ENCODE results near the gene RGL3. TPM values are rescaled to one million over a fixed set of nuclear protein-coding genes. Genes with fewer than 3 reads are reported as not detected.

The RGL3 gene
- total and polyA plus RNA-seq, 4 donors = 2.4 to 19.8 (median 7.8) TPM

GRCh38 chr19:11435057-11435832 is 16.1 kb upstream of the RGL3 start, which contains the start of the genes ODAD3 and PRKCSH:
Gene ODAD3 (minus strand): TSS chr19:11435121. CDS start chr19:11435016, 105 bp downstream.
Gene PRKCSH (plus strand): TSS chr19:11435635. CDS start chr19:11436118, 483 bp downstream.
- Histone ChIP-seq H3K27ac (ENCODE audit: low read depth in 1 of 2, low read length in 2 of 2) (peak within 1 kb of the TSS; percentile 63 to 75), H3K27me3 (ENCODE audit: control insufficient read depth in 4 of 4, insufficient read depth in 4 of 4, low read length in 3 of 4) (no peaks in the 10 kb centered on the region), H3K4me3 (ENCODE audit: low read depth in 1 of 3, low read length in 3 of 3) (peak within 1 kb of the TSS; percentile 77 to 93 (median 82)), H3K36me3 (ENCODE audit: control insufficient read depth in 4 of 4, insufficient read depth in 3 of 4, low read depth in 1 of 4, low read length in 3 of 4) (peaks cover 0 to 9% (median 5%) of the 10 kb centered on the region in 4 donors), H3K9me3 (ENCODE audit: control insufficient read depth in 4 of 4, low read length in 3 of 4) (no peaks in the 10 kb centered on the region), H3K4me1 (ENCODE audit: control insufficient read depth in 4 of 4, insufficient read depth in 4 of 4, low read length in 3 of 4) (peaks cover 9 to 17% (median 15%) of the 10 kb centered on the region in 4 donors), H3K9ac (ENCODE audit: low read depth in 1 of 2, low read length in 2 of 2) (peak within 1 kb of the TSS; percentile 53 to 70)
- TF ChIP-seq ATF3 (IDR thresholded peaks at IDR 0.05) (peak; percentile 58), RAD21 (IDR thresholded peaks at IDR 0.05) (peak; percentile 37 to 53), REST (IDR thresholded peaks at IDR 0.05) (peak; percentile 84), GABPA (IDR thresholded peaks at IDR 0.05 in 1 of 2, conservative IDR thresholded peaks at IDR 0.05 in 1 of 2) (peak; percentile 92 to 98), FOXA2 (IDR thresholded peaks at IDR 0.05) (peak; percentile 40), TAF1 (conservative IDR thresholded peaks at IDR 0.05) (no peak), ZBTB33 (IDR thresholded peaks at IDR 0.05) (no peak), MAX (IDR thresholded peaks at IDR 0.05) (peak; percentile 64), SP1 (IDR thresholded peaks at IDR 0.05) (peak; percentile 92), CTCF (IDR thresholded peaks at IDR 0.05; ENCODE audit: low read depth, low read length, missing input control) (peak; percentile 99), HNF4A (conservative IDR thresholded peaks at IDR 0.05) (peak; percentile 77 to 85), YY1 (IDR thresholded peaks at IDR 0.05) (peak; percentile 100), HNF4G (IDR thresholded peaks at IDR 0.05) (peak; percentile 53), FOXA1 (IDR thresholded peaks at IDR 0.05) (peak; percentile 54), JUND (IDR thresholded peaks at IDR 0.05) (peak in 1 of 2 donors; percentile 73), RXRA (IDR thresholded peaks at IDR 0.05) (peak; percentile 59 to 76), NR2F2 (IDR thresholded peaks at IDR 0.05) (peak; percentile 69), EGR1 (IDR thresholded peaks at IDR 0.05; ENCODE audit: low read depth in 2 of 2) (peak; percentile 62 to 84)
- WGBS = under 1% methylated on average over 53 of the region's 53 CpGs
- peak; percentile 97 for DNase-seq (ENCODE audit: low spot score)

Data from liver (tissue), 9 donors.